Hepatocyte (in vitro differentiated cells): ENCODE data around the gene ADGRV1. TPM values are rescaled to one million over a fixed set of nuclear protein-coding genes. Genes with fewer than 3 reads are reported as not detected.

Experiments
- DNase-seq: peaks from one replicate; pipeline ENCODE4 v3.0.0-alpha.2; 2016; ENCODE audit warnings: low spot score
- H2AFZ ChIP-seq: fragments of 200-600 bp; sonication (generic); 2 replicates; pipeline ENCODE4 v1.6.0; 2016; ENCODE audit warnings: antibody characterized with exemption, mild to moderate bottlenecking
- H3K27ac ChIP-seq: fragments of 200-600 bp; sonication (generic); 2 replicates; pipeline ENCODE4 v1.5.1; 2016; ENCODE audit warnings: mild to moderate bottlenecking
- H3K27me3 ChIP-seq: fragments of 200-600 bp; sonication (generic); 2 replicates; pipeline ENCODE4 v1.6.1; 2016
- H3K36me3 ChIP-seq: fragments of 200-600 bp; sonication (generic); replicated peaks from 2 replicates; pipeline ENCODE4 v1.5.1; 2016; ENCODE audit warnings: low read depth; ENCODE audit not compliant: insufficient read depth
- H3K4me1 ChIP-seq: fragments of 200-600 bp; sonication (generic); 2 replicates; pipeline ENCODE4 v1.5.1; 2016; ENCODE audit warnings: mild to moderate bottlenecking, moderate library complexity; ENCODE audit not compliant: insufficient read depth
- H3K4me2 ChIP-seq: fragments of 200-600 bp; sonication (generic); 2 replicates; pipeline ENCODE4 v1.6.0; 2016
- H3K4me3 ChIP-seq: fragments of 200-600 bp; sonication (generic); 2 replicates; pipeline ENCODE4 v1.5.1; 2016; ENCODE audit warnings: mild to moderate bottlenecking
- H3K79me2 ChIP-seq: fragments of 200-600 bp; sonication (generic); 2 replicates; pipeline ENCODE4 v1.6.0; 2017; ENCODE audit warnings: mild to moderate bottlenecking
- H3K9me2 ChIP-seq: fragments of 200-600 bp; sonication (generic); replicated peaks from 2 replicates; pipeline ENCODE4 v1.6.0; 2017; ENCODE audit warnings: mild to moderate bottlenecking; ENCODE audit not compliant: insufficient read depth
- H3K9me3 ChIP-seq: fragments of 200-600 bp; sonication (generic); 2 replicates; pipeline ENCODE4 v1.5.1; 2016; ENCODE audit warnings: low read depth, mild to moderate bottlenecking
- H4K20me1 ChIP-seq: fragments of 200-600 bp; sonication (generic); 2 replicates; pipeline ENCODE4 v1.6.0; 2016; ENCODE audit warnings: mild to moderate bottlenecking; ENCODE audit not compliant: insufficient read depth, poor library complexity, severe bottlenecking
- CTCF ChIP-seq: fragments of 200-600 bp; sonication (generic); IDR thresholded peaks from 2 replicates; pipeline ENCODE4 v1.5.1; 2016; ENCODE audit warnings: antibody characterized with exemption, mild to moderate bottlenecking; ENCODE audit not compliant: poor library complexity
- EZH2 ChIP-seq: fragments of 200-600 bp; sonication (generic); IDR thresholded peaks from 2 replicates; pipeline ENCODE4 v1.6.1; 2016; ENCODE audit warnings: antibody characterized with exemption, mild to moderate bottlenecking, borderline replicate concordance
- EZH2phosphoT487 ChIP-seq: fragments of 200-600 bp; sonication (generic); IDR thresholded peaks from one replicate; pipeline ENCODE4 v1.6.1; 2018; ENCODE audit warnings: antibody characterized with exemption, mild to moderate bottlenecking, low read depth, moderate library complexity; ENCODE audit not compliant: unreplicated experiment, severe bottlenecking
- WGBS: methylation state at CpG from one replicate; pipeline ENCODE4 v1.1.6; 2016; ENCODE audit warnings: low lambda C conversion rate; ENCODE audit errors: missing lambda C conversion rate; 5-methylcytosine and 5-hydroxymethylcytosine counted together
- polyA plus RNA-seq: library from polyadenylated mRNA; unstranded; fragments of >200 nt; fragmentation: Nextera tagmentation; extraction: Ambion mirVana; gene quantifications from 2 replicates; pipeline ENCODE4 v1.2.1, GENCODE V29; 2016
- total RNA-seq: library from RNA; depleted of rRNA; stranded (reverse); fragments of >200 nt; gene quantifications from 2 replicates; pipeline ENCODE4 v1.2.3, GENCODE V29; 2014

ADGRV1 gene
- total and polyA plus RNA-seq, 2 experiments from 2014 or later = 74.9 to 88.3 TPM

GRCh38 chr5:91176288-91177016, 617.9 kb downstream of the ADGRV1 start:
- H4K20me1 ChIP-seq = no peaks in the 10 kb centered on the region
- H3K36me3 ChIP-seq = no peaks in the 10 kb centered on the region
- no peak overlapping the region for H3K4me3 ChIP-seq
- H3K27ac ChIP-seq = no peak overlapping the region
- H3K79me2 ChIP-seq = no peaks in the 10 kb centered on the region
- H3K27me3 ChIP-seq = no peaks in the 10 kb centered on the region
- H3K9me3 ChIP-seq = no peaks in the 10 kb centered on the region
- H3K4me1 ChIP-seq = peaks cover 14% of the 10 kb centered on the region
- peak; percentile 34 for DNase-seq
- no peaks in the 10 kb centered on the region for H3K9me2 ChIP-seq
- no peak overlapping the region for H3K4me2 ChIP-seq
- TF ChIP-seq CTCF = no peak
- no peak for TF ChIP-seq EZH2phosphoT487
- no peak for TF ChIP-seq EZH2
- no peak overlapping the region for H2AFZ ChIP-seq
- WGBS = 69% methylated on average over 6 of the region's 6 CpGs

- Histone ChIP-seq H3K36me3 (no peaks in the 10 kb centered on the region), H2AFZ (no peak overlapping the region), H3K79me2 (no peaks in the 10 kb centered on the region), H3K4me1 (peaks cover 14% of the 10 kb centered on the region), H3K9me2 (no peaks in the 10 kb centered on the region), H4K20me1 (no peaks in the 10 kb centered on the region), H3K9me3 (no peaks in the 10 kb centered on the region), H3K27me3 (no peaks in the 10 kb centered on the region), H3K4me2 (no peak overlapping the region), H3K4me3 (no peak overlapping the region), H3K27ac (no peak overlapping the region)
- no peak for DNase-seq
- WGBS = 96% methylated on average over 5 of the region's 5 CpGs
- no peak for TF ChIP-seq CTCF
- no peak for TF ChIP-seq EZH2phosphoT487
- TF ChIP-seq EZH2 = no peak
Measured at GRCh38 chr5:91177085-91177484, 618.5 kb downstream of the ADGRV1 start.

- no peak overlapping the region for H2AFZ ChIP-seq
- no peak for DNase-seq
- no peaks in the 10 kb centered on the region for H3K27me3 ChIP-seq
- no peak overlapping the region for H3K4me3 ChIP-seq
- no peaks in the 10 kb centered on the region for H3K79me2 ChIP-seq
- no peaks in the 10 kb centered on the region for H4K20me1 ChIP-seq
- H3K9me2 ChIP-seq = no peaks in the 10 kb centered on the region
- H3K9me3 ChIP-seq = no peaks in the 10 kb centered on the region
- peaks cover 14% of the 10 kb centered on the region for H3K4me1 ChIP-seq
- 87% methylated on average over 3 of the region's 3 CpGs for WGBS
- TF ChIP-seq EZH2phosphoT487 = no peak
- TF ChIP-seq EZH2 = no peak
- TF ChIP-seq CTCF = no peak
- H3K36me3 ChIP-seq = no peaks in the 10 kb centered on the region
- H3K27ac ChIP-seq = no peak overlapping the region
- H3K4me2 ChIP-seq = no peak overlapping the region
Measured at GRCh38 chr5:91177639-91178038, 619.0 kb downstream of the ADGRV1 start.
